GM21619 (cell line): ENCODE results near the gene FBXO27.
"Not testable (repeated sequence)": the region's sequence is repeated elsewhere in the genome, so short reads cannot be mapped to it uniquely, and the experiment has no call there.

Experiments used
- ATAC-seq: cut with Tn5 transposase; IDR thresholded peaks from one replicate; pipeline ENCODE4 v1.9.1; 2021; ENCODE audit not compliant: unreplicated experiment

Gene FBXO27

GRCh38 chr19:39032063-39032918, at the start of gene FBXO27:
TSS of gene FBXO27 (minus strand) at chr19:39032549. CDS start at chr19:39032227, 322 bp downstream.
- ATAC-seq, result no peak

- no peak for ATAC-seq
Measured at GRCh38 chr19:39080431-39080830, 48.1 kb upstream of the FBXO27 start.

GRCh38 chr19:39078436-39079200, 46.3 kb upstream of the FBXO27 start:
- no peak for ATAC-seq

DNA sequence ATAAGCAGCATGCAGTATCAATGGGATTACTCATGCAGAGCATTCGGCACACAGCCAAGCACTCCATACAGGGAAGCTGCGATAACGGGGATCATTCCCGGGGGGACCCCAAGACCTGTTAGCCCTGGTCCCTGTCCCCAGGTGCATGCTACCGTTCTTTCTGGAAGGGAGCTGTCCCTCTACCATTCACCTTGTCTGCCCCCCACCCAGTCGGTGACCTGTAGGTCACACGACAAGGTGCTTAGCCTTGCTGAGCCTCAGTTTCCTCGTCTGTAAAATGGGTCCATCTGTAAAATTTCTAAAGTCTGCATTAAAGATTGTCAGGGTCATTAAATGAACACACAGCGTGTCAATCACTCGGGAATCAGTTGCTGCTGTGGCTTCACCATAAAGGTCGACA, 45.0 kb upstream of the FBXO27 start:
- ATAC-seq, result no peak

- ATAC-seq, result no peak
Measured at GRCh38 chr19:39074942-39075341, 42.6 kb upstream of the FBXO27 start.

GRCh38 chr19:39074205-39074692, 41.9 kb upstream of the FBXO27 start:
- ATAC-seq, result no peak

- ATAC-seq, result no peak
Measured at GRCh38 chr19:39070888-39071287, 38.5 kb upstream of the FBXO27 start.

DNA sequence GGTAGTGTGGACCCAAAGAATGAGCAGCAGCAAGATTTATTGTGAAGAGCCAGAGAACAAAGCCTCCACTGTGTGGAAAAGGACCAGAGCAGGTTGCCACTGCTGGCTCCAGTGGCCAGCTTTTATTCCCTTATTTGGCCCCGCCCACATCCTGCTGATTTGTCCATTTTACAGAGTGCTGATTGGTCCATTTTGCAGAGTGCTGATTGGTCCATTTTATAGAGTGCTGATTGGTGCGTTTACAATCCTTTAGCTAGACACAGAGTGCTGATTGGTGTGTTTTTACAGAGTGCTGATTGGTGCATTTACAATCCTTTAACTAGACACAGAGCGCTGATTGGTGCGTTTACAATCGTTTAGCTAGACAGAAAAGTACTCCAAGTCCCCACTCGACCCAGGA, 35.9 kb upstream of the FBXO27 start:
- ATAC-seq, result not testable (repeated sequence)

- ATAC-seq, result no peak
Measured at GRCh38 chr19:39067104-39067503, 34.8 kb upstream of the FBXO27 start.

- ATAC-seq, result no peak
Measured at GRCh38 chr19:39065928-39066327, 33.6 kb upstream of the FBXO27 start.

DNA sequence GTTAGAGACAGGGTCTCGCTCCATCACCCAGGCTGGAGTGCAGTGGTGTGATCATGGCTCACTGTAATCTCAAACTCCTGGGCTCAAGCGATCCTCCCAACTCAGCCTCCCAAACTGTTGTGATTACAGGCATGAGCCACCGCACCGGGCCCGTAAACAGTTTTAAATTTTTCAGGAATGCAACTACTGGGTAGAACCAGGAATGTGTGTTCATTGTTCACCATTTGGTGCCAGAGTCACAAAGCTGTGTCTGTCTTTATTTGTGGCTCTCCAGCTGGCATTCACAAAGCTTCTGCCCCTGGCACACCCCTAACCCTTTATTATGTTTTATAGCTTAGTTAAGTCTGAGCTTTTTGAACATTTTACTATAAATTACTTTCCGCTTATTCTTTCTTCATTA, 32.1 kb upstream of the FBXO27 start:
- no peak for ATAC-seq

GRCh38 chr19:39060171-39060570, 27.8 kb upstream of the FBXO27 start:
- ATAC-seq, result no peak

- ATAC-seq, result no peak
Measured at GRCh38 chr19:39059302-39059701, 27.0 kb upstream of the FBXO27 start.

- ATAC-seq, result no peak
Measured at GRCh38 chr19:39057615-39058014, 25.3 kb upstream of the FBXO27 start.

DNA sequence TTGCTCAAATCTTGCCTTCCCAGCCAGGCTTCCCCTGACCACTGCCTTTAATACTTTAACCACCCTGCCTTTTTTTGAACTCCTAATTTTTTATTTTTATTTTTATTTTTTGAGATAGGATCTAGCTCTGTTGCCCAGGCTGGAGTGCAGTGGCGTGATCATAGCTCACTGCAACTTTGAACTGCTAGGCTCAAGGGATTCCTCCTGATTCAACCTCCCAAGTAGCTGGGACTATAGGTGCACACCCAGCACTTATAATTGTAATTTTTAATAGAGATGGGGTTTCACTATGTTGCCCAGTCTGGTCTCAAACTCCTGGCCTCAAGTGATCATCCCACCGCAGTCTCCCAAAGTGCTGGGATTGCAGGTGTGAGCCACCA, 21.7 kb upstream of the FBXO27 start:
- ATAC-seq, result no peak

- ATAC-seq, result no peak
Measured at GRCh38 chr19:39053276-39054090, 21.1 kb upstream of the FBXO27 start.

DNA sequence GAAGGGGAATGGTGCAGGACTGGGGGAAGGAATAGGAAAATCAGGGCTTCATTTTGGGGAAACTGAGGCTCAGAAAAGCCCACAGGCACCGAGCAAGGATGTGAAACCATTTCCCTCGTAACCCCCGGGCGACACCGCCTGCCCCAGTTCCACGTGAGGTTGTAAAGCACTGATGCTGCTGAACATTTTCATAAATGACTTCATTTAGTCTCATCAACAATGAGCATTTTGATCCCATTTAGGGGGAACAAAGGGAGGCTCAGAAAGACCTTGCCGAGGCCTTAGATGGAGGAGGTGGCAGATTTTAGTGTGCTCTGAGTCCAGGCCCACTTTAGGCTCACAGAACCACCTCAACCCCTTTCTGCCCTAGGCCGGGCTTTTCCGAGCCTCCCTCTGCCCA, 20.5 kb upstream of the FBXO27 start:
- ATAC-seq, result no peak

DNA sequence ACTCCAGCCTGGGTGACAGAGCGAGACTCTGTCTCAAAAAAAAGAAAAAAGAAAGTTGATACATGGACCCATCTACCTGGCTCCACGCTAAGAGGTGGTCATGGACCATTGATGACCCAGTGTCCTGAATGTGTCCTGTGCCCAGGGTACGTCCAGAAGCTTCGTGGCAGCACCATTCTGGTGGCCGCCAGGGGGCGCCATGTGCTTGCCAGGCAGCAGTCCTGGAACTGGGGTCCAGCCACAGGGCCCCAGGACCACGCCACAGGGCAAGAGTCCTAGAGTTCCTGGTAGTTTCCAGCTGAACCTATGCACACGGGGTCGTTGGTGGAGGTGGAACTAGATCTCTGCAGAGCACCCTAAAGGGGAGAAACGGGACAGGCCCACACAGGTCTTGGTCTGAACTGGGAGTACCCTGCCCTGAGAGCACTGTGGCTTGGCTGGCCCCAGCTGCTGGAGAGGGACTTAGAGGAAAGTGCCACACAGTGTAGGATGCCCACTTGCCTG, 19.9 kb upstream of the FBXO27 start:
- ATAC-seq, result no peak

DNA sequence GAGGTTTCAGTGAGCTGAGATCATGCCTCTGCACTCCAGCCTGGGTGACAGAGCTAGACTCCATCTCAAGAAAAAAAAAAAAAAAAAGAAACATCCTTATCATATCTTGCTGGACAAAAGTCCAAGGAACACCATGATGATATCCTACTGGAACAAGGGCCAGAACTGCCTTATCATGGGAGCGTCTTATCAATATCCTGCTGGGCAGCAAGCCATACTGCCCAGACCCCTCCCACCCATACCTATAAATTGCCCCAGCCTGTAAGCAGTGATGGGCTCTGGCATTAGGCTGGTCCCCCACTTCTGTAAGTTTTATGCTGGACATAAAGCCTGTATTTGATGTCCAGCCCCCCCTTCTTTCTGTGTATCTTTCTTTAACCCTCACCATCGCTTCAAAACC, 14.7 kb upstream of the FBXO27 start:
- ATAC-seq, result no peak

DNA sequence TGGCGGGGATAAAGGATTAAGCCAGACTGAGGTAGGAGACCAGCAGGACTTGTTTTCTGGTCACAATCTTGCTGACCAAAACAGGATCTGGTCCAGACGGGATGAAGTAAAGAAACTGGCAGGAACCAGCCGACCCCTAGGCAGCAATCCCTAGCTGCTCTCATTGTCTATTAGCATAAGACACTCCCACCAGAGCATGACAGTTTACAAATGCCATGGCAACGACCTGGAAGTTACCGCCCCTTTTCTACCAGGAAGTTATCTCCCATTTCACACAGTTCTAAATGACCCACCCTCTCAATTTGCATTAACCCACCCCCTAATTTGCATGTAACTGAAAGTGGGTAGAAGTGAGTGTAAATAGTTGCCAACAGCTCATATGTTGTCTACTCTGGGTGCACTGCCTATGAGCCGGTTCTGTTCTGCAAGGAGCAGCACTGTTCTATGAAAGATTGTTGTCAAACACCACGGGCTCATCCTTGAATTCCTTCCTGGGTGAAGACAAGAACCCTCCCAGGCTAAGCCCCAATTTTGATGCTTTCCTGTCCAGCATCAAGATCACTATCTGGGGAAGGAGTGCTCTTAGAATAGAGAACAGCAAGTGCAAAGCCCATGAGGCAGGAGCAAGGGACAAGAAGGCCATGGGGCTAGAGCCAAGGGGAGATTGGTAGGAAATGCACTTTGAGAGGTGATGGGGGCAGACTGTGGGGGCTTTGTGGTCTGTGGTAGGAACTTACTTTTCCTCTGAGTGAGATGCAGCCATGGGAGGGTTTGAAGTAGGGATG, 13.9 kb upstream of the FBXO27 start:
- ATAC-seq, result no peak
